Astrocyte of the spinal cord (primary cell): Measurements from ENCODE around the gene SPOP.

Source experiments
- DNase-seq: peaks from one replicate; pipeline ENCODE4 v3.0.0; 2011; ENCODE audit warnings: low read depth, low spot score
- H3K4me3 ChIP-seq: 2 replicates; pipeline ENCODE4 v1.5.1; 2011; ENCODE audit warnings: low read depth, mild to moderate bottlenecking, low read length, moderate library complexity
- in situ Hi-C: cut with HindIII; loops from 2 replicates; pipeline ENCODE4 v1.10.0; 2017; ENCODE audit warnings: low sequenced_read_pairs
- TF ChIP-seq, protein P1 (sequence below): IDR thresholded peaks from 2 replicates; pipeline ENCODE4 v1.5.1; 2012; ENCODE audit warnings: low read depth, mild to moderate bottlenecking, low read length, inconsistent platforms

The SPOP gene

DNA sequence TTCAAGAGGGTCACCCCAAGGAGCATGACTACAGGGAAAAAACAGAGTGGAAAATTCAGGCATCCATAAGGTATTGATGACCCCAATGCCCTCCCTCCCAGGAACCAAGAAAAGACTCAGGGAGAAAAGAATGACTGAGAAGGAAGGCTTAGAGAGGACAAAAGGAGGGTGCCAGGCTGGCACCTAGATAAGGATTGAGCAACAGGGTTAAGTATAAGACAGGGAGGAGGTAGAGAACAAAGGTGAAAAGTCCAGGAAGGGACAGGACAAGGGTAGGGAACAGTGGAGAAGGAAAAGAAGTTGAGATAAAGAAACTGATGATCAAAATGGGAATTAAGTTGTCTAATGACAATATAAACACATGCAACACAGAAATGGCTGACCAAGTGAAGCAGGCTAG is 27.4 kb upstream of the SPOP start:
- TF ChIP-seq, protein P1, sequence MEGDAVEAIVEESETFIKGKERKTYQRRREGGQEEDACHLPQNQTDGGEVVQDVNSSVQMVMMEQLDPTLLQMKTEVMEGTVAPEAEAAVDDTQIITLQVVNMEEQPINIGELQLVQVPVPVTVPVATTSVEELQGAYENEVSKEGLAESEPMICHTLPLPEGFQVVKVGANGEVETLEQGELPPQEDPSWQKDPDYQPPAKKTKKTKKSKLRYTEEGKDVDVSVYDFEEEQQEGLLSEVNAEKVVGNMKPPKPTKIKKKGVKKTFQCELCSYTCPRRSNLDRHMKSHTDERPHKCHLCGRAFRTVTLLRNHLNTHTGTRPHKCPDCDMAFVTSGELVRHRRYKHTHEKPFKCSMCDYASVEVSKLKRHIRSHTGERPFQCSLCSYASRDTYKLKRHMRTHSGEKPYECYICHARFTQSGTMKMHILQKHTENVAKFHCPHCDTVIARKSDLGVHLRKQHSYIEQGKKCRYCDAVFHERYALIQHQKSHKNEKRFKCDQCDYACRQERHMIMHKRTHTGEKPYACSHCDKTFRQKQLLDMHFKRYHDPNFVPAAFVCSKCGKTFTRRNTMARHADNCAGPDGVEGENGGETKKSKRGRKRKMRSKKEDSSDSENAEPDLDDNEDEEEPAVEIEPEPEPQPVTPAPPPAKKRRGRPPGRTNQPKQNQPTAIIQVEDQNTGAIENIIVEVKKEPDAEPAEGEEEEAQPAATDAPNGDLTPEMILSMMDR = no peak
- in situ Hi-C loops = no loop called here
- DNase-seq = no peak
- H3K4me3 ChIP-seq = no peak overlapping the region

DNA sequence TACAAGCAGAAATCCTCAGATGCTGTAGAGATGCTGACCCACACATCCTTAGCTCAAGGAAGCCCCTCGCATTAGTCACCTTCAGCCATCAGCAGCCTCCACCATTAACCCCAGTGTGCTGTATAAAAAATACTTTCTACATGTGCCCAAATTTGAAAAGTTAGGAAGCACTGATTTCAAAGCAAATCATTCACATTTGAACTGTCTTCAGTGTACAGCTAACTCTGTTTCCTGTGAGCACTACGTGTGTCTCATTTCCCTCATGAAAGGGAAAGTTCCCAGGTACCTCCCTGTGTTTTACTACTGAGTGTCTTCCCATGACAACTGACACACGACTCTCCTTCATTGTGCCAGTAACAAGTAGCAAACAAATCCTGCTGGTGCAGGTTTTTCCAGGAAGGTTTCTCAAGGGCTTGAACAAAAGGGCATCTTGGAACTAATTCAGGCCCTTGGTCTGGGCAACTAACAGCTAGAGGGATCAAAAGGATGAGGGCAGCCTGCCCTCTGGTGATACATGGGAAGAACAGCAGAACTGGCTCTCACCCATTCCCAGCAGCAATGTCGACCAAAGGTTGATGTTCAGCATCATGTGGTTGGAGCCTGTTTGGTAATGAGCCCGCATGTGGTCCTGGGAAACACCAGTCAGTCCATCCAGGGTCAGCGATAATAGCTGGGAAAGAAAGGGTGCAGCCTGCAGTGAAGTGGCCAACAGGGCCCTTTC is 25.8 kb upstream of the SPOP start:
- peak; percentile 40 for DNase-seq
- TF ChIP-seq, protein P1 = peak; percentile 53
- in situ Hi-C loops = no loop called here
- no peak overlapping the region for H3K4me3 ChIP-seq

DNA sequence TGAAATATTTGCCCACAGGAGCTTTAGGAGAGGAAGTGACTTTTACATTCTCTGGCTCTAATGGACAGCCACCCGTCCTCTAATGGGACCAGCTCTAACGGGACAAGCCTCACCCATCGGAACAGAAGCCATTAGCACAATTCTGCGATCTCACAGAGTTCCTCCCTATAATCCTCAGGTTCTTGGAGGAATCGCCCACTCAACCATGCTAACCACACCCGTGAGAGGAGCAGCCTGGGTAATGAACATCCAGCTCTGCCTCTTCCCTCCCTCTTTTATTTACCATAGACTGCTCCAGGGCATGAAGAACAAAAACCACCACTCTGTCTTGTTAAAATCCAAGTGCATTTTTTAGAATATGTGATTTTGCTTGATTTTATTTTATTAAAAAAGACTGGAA is 23.1 kb upstream of the SPOP start:
- H3K4me3 ChIP-seq = no peak overlapping the region
- TF ChIP-seq, protein P1 = no peak
- in situ Hi-C loops = no loop called here
- no peak for DNase-seq

DNA sequence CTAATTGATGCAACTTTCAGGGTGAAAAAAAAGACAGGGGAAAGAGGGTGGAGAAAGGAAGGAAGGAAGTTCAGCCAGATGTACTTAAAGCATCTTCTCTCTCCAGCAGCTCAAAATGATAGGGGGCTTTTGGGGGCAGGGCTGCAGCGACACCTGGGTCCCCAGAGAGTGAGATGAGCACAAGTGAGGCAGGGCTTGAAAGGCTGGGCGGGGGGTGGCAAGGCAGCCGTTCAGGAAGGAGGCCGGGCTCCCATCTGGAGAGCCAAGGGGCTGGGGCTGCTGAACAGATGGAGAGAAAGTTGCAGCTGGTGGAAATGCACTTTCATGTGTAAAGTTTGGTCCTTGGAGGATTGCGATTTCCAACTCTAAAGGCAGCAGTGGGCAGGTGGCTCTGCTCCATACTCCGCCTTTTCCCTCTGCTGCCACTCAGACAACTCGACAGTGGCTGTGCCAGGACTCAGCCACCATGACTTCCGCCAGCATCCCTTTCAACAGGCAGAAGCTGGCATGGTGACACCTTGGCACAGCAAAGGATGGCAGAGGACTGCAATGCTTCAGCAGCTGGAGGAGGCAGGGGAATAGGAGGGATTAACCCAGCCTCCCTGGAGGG is 22.2 kb upstream of the SPOP start:
- TF ChIP-seq, protein P1 = no peak
- in situ Hi-C loops = no loop called here
- no peak for DNase-seq
- no peak overlapping the region for H3K4me3 ChIP-seq

DNA sequence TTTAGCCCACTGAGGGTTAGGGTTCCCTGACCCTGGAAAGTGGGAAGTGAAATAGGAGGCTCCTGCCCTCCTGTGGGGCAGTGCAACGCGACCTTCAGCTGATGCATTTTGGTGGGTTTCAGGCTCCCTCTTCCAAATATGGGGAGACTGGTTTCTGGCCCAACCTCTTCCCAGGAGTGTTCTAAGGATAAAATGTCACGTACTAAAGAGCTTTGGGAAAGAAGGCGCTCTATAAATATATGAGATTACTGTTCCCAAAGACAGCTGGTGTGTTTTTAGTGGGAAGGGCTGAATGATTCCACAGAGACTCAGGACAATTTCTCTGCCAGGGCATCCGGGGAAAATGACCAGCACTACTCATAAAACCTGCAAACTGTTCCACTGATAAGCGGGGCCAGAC is 20.1 kb upstream of the SPOP start:
- H3K4me3 ChIP-seq = no peak overlapping the region
- in situ Hi-C loops = no loop called here
- no peak for DNase-seq
- TF ChIP-seq, protein P1 = no peak

DNA sequence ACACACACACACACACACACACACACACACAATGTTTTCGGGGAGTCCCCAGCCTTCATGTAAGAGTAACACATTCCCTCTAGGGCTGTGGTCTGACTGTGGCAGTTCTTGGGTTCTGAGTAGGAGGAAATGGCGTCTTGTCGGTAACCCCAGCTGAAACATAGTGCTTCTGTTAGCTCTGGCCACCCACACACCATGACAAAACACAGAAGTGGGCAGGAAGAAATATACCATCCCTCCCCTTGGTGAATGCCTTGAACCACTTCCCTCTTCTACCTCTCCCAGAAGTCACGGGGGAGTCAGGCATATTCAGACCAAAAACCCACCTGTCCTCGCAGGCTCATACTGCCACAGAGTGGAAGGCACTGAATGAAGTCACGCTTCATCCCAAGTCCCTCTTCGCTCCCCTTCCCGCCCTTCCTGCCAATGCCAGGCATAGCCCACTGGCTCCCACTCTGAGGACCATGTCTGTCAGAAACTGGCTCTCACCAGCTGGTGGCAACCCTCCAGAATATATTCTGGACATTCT is 18.4 kb upstream of the SPOP start:
- H3K4me3 ChIP-seq = no peak overlapping the region
- in situ Hi-C loops = no loop called here
- no peak for DNase-seq
- TF ChIP-seq, protein P1 = no peak
